ENCODE results near the gene DPH7.

DPH7 gene

GRCh38 chr9:137575716-137576411 is 2.9 kb downstream of the DPH7 start:
- Histone ChIP-seq H3K23ac (ENCODE audit: low read length) (no peak overlapping the region), H2BK12ac (ENCODE audit: low read length) (no peak overlapping the region), H3K9me3 (ENCODE audit: insufficient read depth, low read depth, low read length) (no peaks in the 10 kb centered on the region), H3K27ac (ENCODE audit: low read depth, low read length) (no peak overlapping the region), H3K4ac (ENCODE audit: low read depth, low read length) (no peak overlapping the region), H3K18ac (ENCODE audit: low read length) (no peak overlapping the region), H3K79me1 (ENCODE audit: low read length) (peaks cover 4% of the 10 kb centered on the region), H3K79me2 (ENCODE audit: control insufficient read depth, insufficient read depth, low read length, poor library complexity) (peaks cover 6% of the 10 kb centered on the region), H2BK120ac (ENCODE audit: insufficient read depth, low read length, poor library complexity) (no peak overlapping the region), H3K9ac (ENCODE audit: low read length) (no peak overlapping the region), H2BK5ac (ENCODE audit: low read depth, low read length, poor library complexity) (no peak overlapping the region), H3K14ac (ENCODE audit: low read length) (no peak overlapping the region), H3K36me3 (ENCODE audit: control insufficient read depth in 1 of 2, insufficient read depth in 2 of 2, low read length in 2 of 2) (peaks cover 37% of the 10 kb centered on the region in 2 experiments), H4K91ac (ENCODE audit: low read depth, low read length) (no peak overlapping the region), H4K12ac (ENCODE audit: low read depth, low read length) (no peak overlapping the region), H2AFZ (ENCODE audit: insufficient read depth, low read length, poor library complexity) (no peak overlapping the region), H3K27me3 (ENCODE audit: insufficient read depth, low read length) (no peaks in the 10 kb centered on the region), H2AK5ac (ENCODE audit: low read length) (no peak overlapping the region), H3K4me3 (ENCODE audit: low read depth, low read length) (no peak overlapping the region), H4K8ac (ENCODE audit: low read depth, low read length) (no peak overlapping the region), H3K4me1 (ENCODE audit: control insufficient read depth in 1 of 2, insufficient read depth in 2 of 2, low read length in 2 of 2) (peaks cover 9 to 11% of the 10 kb centered on the region in 2 experiments), H3K4me2 (ENCODE audit: low read length) (no peak overlapping the region)
- no CpG with 5 or more reads among the region's 12 CpGs for WGBS (ENCODE audit: extremely low coverage, insufficient coverage, insufficient read length)
- no peak for DNase-seq

- Histone ChIP-seq H2BK5ac (ENCODE audit: low read depth, low read length, poor library complexity) (no peak overlapping the region), H2BK120ac (ENCODE audit: insufficient read depth, low read length, poor library complexity) (no peak overlapping the region), H3K4me3 (ENCODE audit: low read depth, low read length) (no peak overlapping the region), H3K36me3 (ENCODE audit: control insufficient read depth in 1 of 2, insufficient read depth in 2 of 2, low read length in 2 of 2) (peaks cover 35 to 41% of the 10 kb centered on the region in 2 experiments), H3K23ac (ENCODE audit: low read length) (no peak overlapping the region), H3K4me2 (ENCODE audit: low read length) (no peak overlapping the region), H3K4ac (ENCODE audit: low read depth, low read length) (no peak overlapping the region), H3K18ac (ENCODE audit: low read length) (no peak overlapping the region), H3K9me3 (ENCODE audit: insufficient read depth, low read depth, low read length) (no peaks in the 10 kb centered on the region), H4K8ac (ENCODE audit: low read depth, low read length) (no peak overlapping the region), H4K12ac (ENCODE audit: low read depth, low read length) (no peak overlapping the region), H3K14ac (ENCODE audit: low read length) (no peak overlapping the region), H3K79me1 (ENCODE audit: low read length) (peaks cover 4% of the 10 kb centered on the region), H2AFZ (ENCODE audit: insufficient read depth, low read length, poor library complexity) (no peak overlapping the region), H2AK5ac (ENCODE audit: low read length) (no peak overlapping the region), H3K27ac (ENCODE audit: low read depth, low read length) (no peak overlapping the region), H3K9ac (ENCODE audit: low read length) (no peak overlapping the region), H4K91ac (ENCODE audit: low read depth, low read length) (no peak overlapping the region), H3K79me2 (ENCODE audit: control insufficient read depth, insufficient read depth, low read length, poor library complexity) (peaks cover 6% of the 10 kb centered on the region), H2BK12ac (ENCODE audit: low read length) (no peak overlapping the region), H3K27me3 (ENCODE audit: insufficient read depth, low read length) (no peaks in the 10 kb centered on the region), H3K4me1 (ENCODE audit: control insufficient read depth in 1 of 2, insufficient read depth in 2 of 2, low read length in 2 of 2) (peaks cover 9 to 11% of the 10 kb centered on the region in 2 experiments)
- DNase-seq, result no peak
- WGBS (ENCODE audit: extremely low coverage, insufficient coverage, insufficient read length), result no CpG with 5 or more reads among the region's 9 CpGs
Observed at GRCh38 chr9:137575364-137575715, 3.4 kb downstream of the DPH7 start.

- no peak overlapping the region for H3K23ac ChIP-seq (ENCODE audit: low read length)
- H3K4ac ChIP-seq (ENCODE audit: low read depth, low read length), result no peak overlapping the region
- peaks cover 4% of the 10 kb centered on the region for H3K79me1 ChIP-seq (ENCODE audit: low read length)
- no peak overlapping the region for H2AK5ac ChIP-seq (ENCODE audit: low read length)
- no peak overlapping the region for H3K14ac ChIP-seq (ENCODE audit: low read length)
- no peak overlapping the region for H2BK12ac ChIP-seq (ENCODE audit: low read length)
- no peak overlapping the region for H4K8ac ChIP-seq (ENCODE audit: low read depth, low read length)
- no CpG with 5 or more reads among the region's 10 CpGs for WGBS (ENCODE audit: extremely low coverage, insufficient coverage, insufficient read length)
- peaks cover 4% of the 10 kb centered on the region for H3K9me3 ChIP-seq (ENCODE audit: insufficient read depth, low read depth, low read length)
- H4K91ac ChIP-seq (ENCODE audit: low read depth, low read length), result no peak overlapping the region
- no peak overlapping the region for H3K9ac ChIP-seq (ENCODE audit: low read length)
- DNase-seq, result no peak
- H3K27me3 ChIP-seq (ENCODE audit: insufficient read depth, low read length), result no peaks in the 10 kb centered on the region
- H3K79me2 ChIP-seq (ENCODE audit: control insufficient read depth, insufficient read depth, low read length, poor library complexity), result peaks cover 6% of the 10 kb centered on the region
- H4K12ac ChIP-seq (ENCODE audit: low read depth, low read length), result no peak overlapping the region
- H3K18ac ChIP-seq (ENCODE audit: low read length), result no peak overlapping the region
- no peak overlapping the region for H2BK120ac ChIP-seq (ENCODE audit: insufficient read depth, low read length, poor library complexity)
- no peak overlapping the region for H2BK5ac ChIP-seq (ENCODE audit: low read depth, low read length, poor library complexity)
- H3K36me3 ChIP-seq (ENCODE audit: control insufficient read depth in 1 of 2, insufficient read depth in 2 of 2, low read length in 2 of 2), result peaks cover 31 to 41% of the 10 kb centered on the region in 2 experiments
- H2AFZ ChIP-seq (ENCODE audit: insufficient read depth, low read length, poor library complexity), result no peak overlapping the region
- no peak overlapping the region for H3K4me2 ChIP-seq (ENCODE audit: low read length)
- no peak overlapping the region for H3K27ac ChIP-seq (ENCODE audit: low read depth, low read length)
- H3K4me1 ChIP-seq (ENCODE audit: control insufficient read depth in 1 of 2, insufficient read depth in 2 of 2, low read length in 2 of 2), result peaks cover 8 to 9% of the 10 kb centered on the region in 2 experiments
- no peak overlapping the region for H3K4me3 ChIP-seq (ENCODE audit: low read depth, low read length)
Observed at GRCh38 chr9:137574192-137574591, 4.5 kb downstream of the DPH7 start.

GRCh38 chr9:137570566-137570965 is 8.2 kb downstream of the DPH7 start:
- DNase-seq, result no peak
- no peak overlapping the region for H2AK5ac ChIP-seq (ENCODE audit: low read length)
- no peak overlapping the region for H4K12ac ChIP-seq (ENCODE audit: low read depth, low read length)
- no CpG with 5 or more reads among the region's 3 CpGs for WGBS (ENCODE audit: extremely low coverage, insufficient coverage, insufficient read length)
- no peak overlapping the region for H3K23ac ChIP-seq (ENCODE audit: low read length)
- no peak overlapping the region for H3K4me3 ChIP-seq (ENCODE audit: low read depth, low read length)
- no peak overlapping the region for H2BK12ac ChIP-seq (ENCODE audit: low read length)
- no peaks in the 10 kb centered on the region for H3K79me1 ChIP-seq (ENCODE audit: low read length)
- H3K14ac ChIP-seq (ENCODE audit: low read length), result no peak overlapping the region
- H3K9me3 ChIP-seq (ENCODE audit: insufficient read depth, low read depth, low read length), result peaks cover 4% of the 10 kb centered on the region
- H3K36me3 ChIP-seq (ENCODE audit: control insufficient read depth in 1 of 2, insufficient read depth in 2 of 2, low read length in 2 of 2), result peaks cover 30 to 42% of the 10 kb centered on the region in 2 experiments
- no peak overlapping the region for H3K27ac ChIP-seq (ENCODE audit: low read depth, low read length)
- H3K4ac ChIP-seq (ENCODE audit: low read depth, low read length), result no peak overlapping the region
- no peaks in the 10 kb centered on the region for H3K27me3 ChIP-seq (ENCODE audit: insufficient read depth, low read length)
- no peak overlapping the region for H3K4me2 ChIP-seq (ENCODE audit: low read length)
- H2BK5ac ChIP-seq (ENCODE audit: low read depth, low read length, poor library complexity), result no peak overlapping the region
- H4K91ac ChIP-seq (ENCODE audit: low read depth, low read length), result no peak overlapping the region
- H3K18ac ChIP-seq (ENCODE audit: low read length), result no peak overlapping the region
- peak overlapping the region; percentile 38 for H3K9ac ChIP-seq (ENCODE audit: low read length)
- no peaks in the 10 kb centered on the region for H3K4me1 ChIP-seq (ENCODE audit: control insufficient read depth in 1 of 2, insufficient read depth in 2 of 2, low read length in 2 of 2)
- H2AFZ ChIP-seq (ENCODE audit: insufficient read depth, low read length, poor library complexity), result no peak overlapping the region
- no peak overlapping the region for H4K8ac ChIP-seq (ENCODE audit: low read depth, low read length)
- H3K79me2 ChIP-seq (ENCODE audit: control insufficient read depth, insufficient read depth, low read length, poor library complexity), result no peaks in the 10 kb centered on the region
- no peak overlapping the region for H2BK120ac ChIP-seq (ENCODE audit: insufficient read depth, low read length, poor library complexity)
